ENCODE measurements around the gene SYT15B.
"Not testable (repeated sequence)": the region's sequence is repeated elsewhere in the genome, so short reads cannot be mapped to it uniquely, and the experiment has no call there.

Gene SYT15B

GRCh38 chr10:47725047-47725446, 38.3 kb downstream of the SYT15B start:
- not testable (repeated sequence) for DNase-seq

DNA sequence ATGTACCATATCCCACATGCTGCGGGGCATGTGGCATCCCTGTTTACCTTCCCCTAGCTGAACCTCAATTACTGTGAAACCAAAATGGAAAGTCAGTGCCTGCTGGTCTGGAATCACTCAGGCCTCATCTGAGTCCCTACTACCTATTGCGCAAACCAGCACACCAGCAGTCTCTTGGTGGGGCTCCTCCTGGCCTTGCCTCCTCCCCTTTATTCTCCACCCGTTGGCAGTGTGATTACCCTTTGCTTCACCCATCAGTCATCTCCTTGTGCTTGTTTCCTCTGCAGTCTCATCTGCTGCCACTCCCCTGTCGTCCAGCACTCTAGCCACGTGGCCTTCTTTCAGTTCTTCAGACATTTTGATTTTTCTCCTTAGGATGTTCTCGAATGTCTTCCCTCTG, 39.3 kb downstream of the SYT15B start:
- DNase-seq, result not testable (repeated sequence)

- DNase-seq, result not testable (repeated sequence)
Measured at GRCh38 chr10:47723362-47723761, 40.0 kb downstream of the SYT15B start.

- DNase-seq, result not testable (repeated sequence)
Measured at GRCh38 chr10:47717011-47717769, 46.2 kb downstream of the SYT15B start.
